Eye (tissue), 1 donor: Measurements from ENCODE around the gene SGPL1.
"Not testable (repeated sequence)": the region's sequence is repeated elsewhere in the genome, so short reads cannot be mapped to it uniquely, and the experiment has no call there.

Experiments used
- DNase-seq: peaks from one replicate; pipeline ENCODE4 v3.0.0-alpha.2; 2015

The SGPL1 gene

DNA sequence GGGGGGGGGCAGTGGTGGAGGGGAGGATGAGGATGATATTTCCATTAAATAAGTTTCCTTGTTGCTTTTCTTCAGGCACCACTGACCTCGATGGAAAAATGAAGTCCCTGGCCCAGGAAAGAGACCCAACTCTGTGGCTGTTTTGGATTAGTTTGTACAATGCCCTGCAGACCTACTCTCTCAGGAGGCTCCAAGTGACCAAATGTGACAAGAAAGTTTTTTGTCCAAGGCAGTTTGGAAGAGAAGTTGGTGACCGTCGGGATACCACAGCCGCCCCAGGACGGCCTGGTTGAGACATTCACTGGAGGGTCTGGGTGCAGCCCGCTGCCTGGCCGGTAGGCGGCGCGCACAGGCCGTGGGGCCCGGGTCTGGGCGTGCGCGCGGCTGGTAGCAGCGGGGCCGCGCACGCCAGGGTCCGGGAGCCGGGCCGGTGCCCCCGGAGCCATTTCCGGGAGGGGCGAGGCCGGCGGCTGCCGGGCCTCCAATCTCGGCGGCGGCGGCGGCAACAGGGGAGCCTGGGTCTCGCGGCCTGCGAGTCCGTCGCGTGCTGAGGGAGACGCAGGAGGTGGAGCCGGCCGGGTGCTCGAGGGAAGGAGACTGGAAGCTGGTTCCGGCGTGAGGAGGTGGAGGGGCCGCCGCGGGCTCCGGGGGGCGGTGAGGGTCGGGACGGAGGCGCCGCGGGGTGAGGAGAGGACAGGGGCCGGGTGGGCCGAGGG lies at the start of gene SGPL1:
TSS of gene SGPL1 (plus strand) at position 445 of the 716 bp plus-strand sequence. CDS start 906 bp downstream, outside the sequence.
- DNase-seq: peak; percentile 93

GRCh38 chr10:70768026-70768685 lies 47.6 kb upstream of the SGPL1 start:
- not testable (repeated sequence) for DNase-seq

- no peak for DNase-seq
Measured at GRCh38 chr10:70769121-70769520, 46.6 kb upstream of the SGPL1 start.

DNA sequence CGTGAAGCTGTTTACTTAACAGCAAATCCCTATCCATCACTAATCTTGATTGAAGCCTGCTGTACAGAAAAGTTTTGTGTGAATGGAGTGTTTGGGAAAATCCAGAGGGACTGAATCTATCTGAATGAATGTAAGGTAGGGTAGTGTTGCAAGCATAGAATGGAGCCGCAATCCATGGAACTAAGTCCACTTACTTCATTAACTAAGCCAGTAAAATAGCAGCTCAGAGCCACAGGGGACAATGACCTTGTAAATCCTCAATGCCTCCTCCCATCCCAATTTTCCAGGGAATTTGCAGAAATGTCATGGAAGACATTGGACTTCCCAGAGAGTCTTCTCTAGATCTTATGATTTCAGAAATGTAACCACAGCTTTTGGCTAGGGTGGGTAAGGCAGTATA lies 45.7 kb upstream of the SGPL1 start:
- DNase-seq: no peak

GRCh38 chr10:70770516-70770915 lies 45.2 kb upstream of the SGPL1 start:
- DNase-seq: not testable (repeated sequence)

- DNase-seq: no peak
Measured at GRCh38 chr10:70771311-70772194, 44.2 kb upstream of the SGPL1 start.

- no peak for DNase-seq
Measured at GRCh38 chr10:70772627-70773026, 43.1 kb upstream of the SGPL1 start.

- DNase-seq: no peak
Measured at GRCh38 chr10:70773461-70773860, 42.3 kb upstream of the SGPL1 start.

GRCh38 chr10:70773965-70774809 lies 41.6 kb upstream of the SGPL1 start:
- DNase-seq: no peak

GRCh38 chr10:70774810-70775678 lies 40.7 kb upstream of the SGPL1 start:
- DNase-seq: no peak

DNA sequence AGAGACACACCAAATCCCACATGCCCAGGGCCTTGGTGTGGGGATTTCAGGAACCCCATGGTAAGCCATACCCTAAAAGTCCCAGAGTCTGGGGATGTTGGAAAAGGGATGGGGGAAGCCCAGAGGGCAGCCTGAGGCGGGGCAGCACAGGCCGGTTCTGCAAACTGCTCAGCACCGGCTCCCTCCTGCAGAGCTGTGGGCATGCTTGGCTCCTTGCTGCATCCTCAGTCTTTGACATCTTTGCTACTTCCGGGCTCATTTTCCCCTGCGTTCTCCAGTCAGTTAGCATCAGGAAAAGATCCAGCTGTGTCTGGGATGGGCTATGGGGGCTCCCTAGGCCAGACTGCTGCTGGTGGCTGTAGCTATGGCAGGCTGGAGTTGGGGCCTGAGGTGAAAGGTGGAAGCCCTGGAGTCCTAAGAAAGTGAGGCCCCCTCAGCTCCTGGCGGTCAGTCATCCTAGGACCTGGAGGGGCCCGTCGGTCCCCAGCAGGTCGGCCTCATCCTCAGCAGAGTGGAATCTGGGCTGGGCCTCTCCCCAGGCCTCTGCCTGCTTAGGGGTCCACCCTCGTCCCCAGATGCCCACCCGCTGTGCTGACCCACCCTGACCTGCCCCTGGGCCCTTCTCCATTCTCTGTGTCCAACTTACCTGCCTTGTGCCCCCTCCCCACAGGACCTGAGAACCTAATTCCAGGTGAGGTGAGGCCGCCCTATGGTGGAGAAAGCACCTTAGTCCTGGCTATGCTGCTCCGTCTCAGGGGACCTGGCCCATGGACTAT lies 39.9 kb upstream of the SGPL1 start:
- DNase-seq: no peak

DNA sequence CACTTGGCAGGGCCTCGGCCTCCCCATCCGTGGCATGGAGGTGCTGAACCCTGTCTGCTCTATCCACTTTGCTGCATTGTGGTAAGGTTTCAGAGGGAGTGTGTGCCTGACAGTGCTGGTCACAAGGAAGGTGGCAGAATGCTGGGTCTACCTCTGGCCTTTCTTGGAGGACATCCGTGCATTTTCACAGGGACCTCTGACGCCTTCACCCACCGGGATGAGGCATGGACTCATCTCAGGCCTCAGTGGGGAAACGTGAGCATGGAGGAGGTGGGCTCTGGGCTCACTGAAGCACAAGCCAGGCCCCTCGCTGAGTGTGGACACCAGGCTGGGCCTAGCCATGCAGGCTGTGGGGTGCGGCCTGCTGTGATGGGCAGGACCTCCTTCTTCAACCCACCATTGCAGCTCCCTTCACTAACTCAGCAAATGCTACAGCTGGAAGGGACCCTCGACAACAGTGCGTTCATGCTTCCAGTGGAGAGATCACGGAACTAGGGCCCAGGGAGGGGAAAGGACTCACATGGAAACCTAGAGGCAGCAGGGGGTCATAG lies 39.2 kb upstream of the SGPL1 start:
- DNase-seq: no peak

GRCh38 chr10:70777063-70777875 lies 38.5 kb upstream of the SGPL1 start:
- no peak for DNase-seq

- DNase-seq: no peak
Measured at GRCh38 chr10:70778267-70778924, 37.4 kb upstream of the SGPL1 start.

- DNase-seq: no peak
Measured at GRCh38 chr10:70779088-70779487, 36.7 kb upstream of the SGPL1 start.

DNA sequence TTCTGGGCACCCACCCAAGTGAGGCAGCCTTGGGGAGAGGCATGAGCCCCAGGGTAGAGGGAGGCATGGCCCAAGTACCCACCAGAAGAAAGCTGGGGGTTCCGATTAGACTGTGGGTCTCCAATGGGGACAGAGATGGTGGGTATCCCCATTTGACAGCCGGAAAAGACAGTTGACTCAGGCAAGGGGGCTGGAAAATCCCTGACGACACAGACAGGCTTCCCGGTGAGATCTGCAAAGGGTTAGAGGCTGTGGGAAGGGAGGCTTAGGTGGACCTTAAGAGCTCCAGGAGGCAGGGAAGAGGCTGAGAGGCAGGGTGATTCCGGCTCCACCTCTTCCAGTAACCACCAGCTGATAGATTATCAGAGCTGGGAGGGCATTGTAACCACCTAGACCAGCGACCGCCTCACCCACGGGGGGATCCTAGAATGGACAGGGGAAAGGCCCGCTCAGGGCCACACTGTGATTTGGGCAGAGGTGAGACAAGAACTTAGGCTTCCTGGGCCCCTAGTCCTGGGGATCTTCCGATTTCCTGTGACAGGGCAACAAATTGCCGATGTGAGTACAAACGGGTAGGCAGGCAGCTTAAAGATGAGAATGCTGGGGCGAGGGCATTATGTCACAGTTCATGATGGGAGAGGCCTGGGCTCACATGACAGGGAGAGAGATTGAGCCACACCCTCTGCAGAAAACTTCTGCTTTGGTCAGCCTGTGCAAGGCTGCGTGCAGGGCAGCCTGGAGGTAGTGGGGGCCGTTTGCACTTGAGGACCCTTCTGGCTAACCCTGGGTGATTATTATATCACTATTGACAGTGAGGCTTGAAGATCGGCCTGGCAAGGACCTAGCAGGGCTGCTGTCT lies 36.0 kb upstream of the SGPL1 start:
- DNase-seq: no peak

DNA sequence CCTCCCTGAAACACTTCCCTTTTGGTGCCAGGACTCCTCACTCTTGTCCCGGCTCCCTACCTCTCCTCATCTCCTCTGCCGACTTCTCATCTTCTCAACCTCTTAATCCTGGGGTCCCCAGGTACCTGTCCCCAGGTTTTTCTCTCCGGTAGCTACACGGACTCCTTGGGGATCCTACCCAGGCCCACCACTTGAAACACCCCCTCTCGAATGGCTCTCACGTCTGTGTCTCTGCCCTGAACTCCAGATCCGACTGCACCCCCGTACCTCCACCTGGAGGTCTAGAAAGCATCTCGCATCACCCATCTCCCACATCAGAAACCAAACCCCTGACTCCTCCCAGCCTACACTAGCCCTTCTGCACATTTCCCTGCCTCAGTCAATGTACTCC lies 35.4 kb upstream of the SGPL1 start:
- DNase-seq: no peak

DNA sequence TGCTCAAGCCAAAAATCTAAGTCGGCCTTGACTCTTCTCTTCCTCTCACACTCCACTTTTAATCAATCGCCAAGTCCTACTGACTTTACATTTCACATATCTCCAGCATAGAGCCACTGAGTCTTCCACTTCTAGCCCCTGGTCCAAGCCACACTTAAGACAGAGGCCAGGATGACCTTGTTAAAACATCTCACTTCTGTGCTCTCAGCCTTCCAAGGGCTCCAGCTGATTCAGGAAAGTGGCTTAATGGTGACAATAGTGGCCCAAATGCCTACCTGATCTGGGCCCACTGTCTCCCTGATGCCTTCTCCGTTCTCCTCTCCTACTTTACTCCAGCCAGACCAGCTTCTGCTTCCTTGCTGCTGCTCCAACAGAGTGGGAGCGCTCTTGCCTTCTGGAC lies 35.0 kb upstream of the SGPL1 start:
- DNase-seq: no peak
